Stimulated activated CD8-positive, alpha-beta memory T cell treated with anti-CD3 and anti-CD28 coated beads, Interleukin-15, amount 100 ng/mL, for 24 hours (primary cell): ENCODE results near the gene ASS1.

ENCODE experiments used
- DNase-seq: peaks from one replicate; pipeline ENCODE4 v3.0.0-alpha.2; 2020; ENCODE audit warnings: low read depth

ASS1 gene

DNA sequence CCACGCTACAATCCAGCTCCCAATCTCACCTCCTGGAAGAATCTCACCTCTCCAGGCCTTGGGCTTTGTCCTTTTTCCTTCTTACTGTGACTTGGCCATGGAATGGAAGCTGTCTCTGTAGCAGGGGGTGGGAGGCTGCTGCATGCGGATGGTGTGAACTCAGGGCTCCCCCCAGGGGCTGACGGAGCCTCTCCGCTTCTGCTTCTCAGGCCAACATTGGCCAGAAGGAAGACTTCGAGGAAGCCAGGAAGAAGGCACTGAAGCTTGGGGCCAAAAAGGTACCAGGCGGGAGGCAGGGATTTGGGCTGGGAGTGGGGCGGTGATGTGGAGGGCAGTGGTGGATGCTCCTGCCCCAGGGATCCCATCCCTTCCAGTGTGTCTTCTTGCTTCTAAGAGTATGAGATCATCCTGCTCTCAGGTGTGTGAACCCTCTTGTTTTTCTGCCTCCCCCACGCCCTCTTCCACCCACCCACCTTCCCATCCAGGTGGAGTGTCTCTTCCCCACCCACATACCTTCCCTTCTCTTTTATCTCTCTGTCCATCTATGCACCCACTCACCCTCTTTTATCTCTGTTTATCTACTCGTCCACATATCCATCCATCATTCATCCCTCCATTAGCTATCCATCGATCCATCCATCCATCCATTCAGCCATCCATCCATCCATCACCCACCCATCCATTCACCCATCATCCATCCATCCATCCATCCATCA lies 9.5 kb downstream of the ASS1 start:
- no peak for DNase-seq

DNA sequence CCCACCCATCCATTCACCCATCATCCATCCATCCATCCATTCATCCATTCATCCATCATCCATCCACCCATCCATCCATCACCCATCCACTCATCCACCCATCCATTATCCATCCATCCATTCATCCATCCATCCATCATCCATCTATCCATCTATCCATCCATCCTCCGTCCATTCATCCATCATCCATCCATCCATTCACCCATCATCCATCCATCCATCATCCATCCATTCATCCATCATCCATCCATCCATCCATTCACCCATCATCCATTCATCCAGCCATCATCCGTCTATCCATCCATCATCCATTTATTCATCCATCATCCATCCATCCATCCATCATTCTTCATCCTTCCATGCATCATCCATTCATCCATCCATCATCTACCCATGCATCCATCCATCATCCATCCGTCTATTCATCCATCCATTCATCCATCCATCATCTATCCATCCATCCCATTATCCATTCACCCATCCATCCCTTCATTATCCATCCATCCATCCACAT lies 10.1 kb downstream of the ASS1 start:
- no peak for DNase-seq

DNA sequence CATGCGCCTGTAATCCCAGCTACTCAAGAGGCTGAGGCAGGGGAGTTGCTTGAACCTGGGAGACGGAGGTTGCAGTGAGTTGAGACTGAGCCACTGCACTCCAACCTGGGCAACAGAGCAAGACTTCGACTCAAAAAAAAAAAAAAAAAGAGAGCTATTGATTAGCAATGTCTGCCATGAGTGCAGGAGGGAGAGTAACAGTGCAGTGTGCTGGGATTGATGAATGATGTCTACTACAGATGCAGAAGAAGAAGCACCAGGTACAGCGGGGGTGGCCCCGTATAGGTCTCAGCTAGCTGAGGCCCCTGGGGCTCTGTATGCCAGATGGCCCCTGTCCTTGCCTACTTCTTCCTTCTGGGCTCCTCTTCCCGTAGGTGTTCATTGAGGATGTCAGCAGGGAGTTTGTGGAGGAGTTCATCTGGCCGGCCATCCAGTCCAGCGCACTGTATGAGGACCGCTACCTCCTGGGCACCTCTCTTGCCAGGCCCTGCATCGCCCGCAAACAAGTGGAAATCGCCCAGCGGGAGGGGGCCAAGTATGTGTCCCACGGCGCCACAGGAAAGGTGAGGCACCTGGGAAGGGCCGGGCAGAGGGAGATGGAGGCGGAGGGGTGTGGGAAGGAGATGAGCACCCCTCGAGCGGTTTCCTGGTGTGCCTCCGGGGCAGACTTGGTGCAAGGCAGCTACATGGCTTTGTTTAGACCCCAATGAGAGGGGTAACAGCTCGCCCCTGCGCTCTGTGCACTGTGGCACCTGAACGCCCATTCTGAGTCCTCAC lies 13.5 kb downstream of the ASS1 start:
- DNase-seq: no peak

DNA sequence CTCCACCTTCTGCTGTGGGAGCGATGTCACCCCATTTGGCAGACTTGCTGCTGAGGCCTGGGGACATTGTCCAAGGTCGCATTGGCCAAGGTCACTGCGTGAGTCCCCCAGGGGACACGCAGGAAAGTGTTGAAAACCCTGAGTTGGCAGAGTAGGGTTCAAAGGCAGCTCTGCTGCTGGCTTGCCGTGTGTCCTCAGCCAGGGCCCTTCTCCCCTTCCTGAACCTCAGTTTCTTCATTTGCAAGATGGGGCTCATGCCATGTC lies 14.0 kb downstream of the ASS1 start:
- no peak for DNase-seq

DNA sequence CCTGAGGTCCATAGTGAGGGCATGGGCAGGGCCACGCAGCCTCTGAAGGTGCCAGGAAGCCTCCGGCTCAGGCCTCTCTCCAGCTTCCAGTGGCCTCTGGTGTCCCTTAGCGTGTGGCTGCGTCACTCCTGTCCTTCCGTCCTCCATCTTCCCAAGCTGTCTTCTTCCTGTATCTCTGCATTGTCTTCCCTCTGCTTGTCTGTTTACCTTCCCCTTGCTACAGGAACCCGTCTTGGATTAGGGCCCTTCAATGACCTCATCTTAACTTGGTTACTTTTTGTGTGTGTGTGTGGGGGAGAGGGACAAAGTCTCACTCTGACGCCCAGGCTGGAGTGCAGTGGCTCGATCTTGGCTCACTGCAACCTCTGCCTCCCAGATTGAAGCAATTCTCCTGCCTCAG lies 14.4 kb downstream of the ASS1 start:
- DNase-seq: no peak

DNA sequence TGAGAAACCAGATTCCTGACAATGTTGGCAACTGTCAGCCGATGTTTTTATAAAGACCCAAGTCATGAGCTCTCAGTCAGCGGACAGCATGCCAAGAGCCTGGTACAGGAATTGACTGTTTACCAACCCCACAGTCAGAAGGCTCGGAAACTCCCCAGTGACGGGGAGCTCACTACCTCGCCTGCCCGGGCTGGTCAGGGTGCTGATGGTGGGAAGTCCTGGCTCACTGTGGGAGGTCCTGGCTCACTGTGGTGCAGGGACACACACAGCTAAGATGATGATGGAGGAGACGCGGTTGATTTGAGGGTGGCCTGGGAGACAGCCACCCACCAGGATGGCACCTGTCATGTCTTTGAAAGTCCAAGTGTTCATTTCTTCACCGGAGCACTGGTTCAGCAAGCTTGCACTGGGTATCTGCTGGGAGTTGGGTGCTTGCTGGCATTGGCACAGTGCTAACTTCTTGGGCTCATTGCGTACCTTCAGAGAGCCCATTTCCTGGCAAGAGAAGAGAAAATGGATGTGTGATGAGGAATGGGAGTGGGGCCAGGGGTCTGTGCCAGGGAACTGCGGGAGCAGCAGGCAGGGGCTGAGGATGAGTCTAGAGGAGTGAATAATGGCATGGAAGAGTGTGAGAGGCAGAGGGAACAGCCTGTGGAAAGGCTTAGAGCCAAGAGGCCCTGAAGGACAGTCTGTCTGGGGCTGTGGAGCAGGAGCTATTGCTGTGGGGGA lies 15.3 kb downstream of the ASS1 start:
- DNase-seq: no peak

DNA sequence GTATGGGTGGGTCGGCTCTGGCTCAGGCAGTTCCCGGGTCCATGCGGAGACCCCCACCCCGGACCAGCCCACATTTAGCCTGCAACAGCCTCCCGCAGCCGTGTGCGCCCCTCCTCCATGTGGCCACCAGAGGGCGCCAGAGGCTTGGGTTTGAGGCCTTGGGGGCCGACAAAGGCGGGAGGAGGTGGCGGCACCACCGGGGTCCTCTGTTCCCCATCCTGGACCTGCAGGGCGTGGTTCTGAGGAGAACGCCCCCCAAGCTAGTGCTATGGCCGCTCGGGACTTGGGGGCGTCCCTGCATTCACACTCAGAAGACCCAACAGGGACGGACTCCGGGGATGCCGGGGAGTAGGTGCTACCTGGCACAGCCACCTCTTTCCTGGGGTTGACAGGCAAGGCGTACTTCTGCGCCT lies 16.5 kb downstream of the ASS1 start:
- peak; percentile 70 for DNase-seq

DNA sequence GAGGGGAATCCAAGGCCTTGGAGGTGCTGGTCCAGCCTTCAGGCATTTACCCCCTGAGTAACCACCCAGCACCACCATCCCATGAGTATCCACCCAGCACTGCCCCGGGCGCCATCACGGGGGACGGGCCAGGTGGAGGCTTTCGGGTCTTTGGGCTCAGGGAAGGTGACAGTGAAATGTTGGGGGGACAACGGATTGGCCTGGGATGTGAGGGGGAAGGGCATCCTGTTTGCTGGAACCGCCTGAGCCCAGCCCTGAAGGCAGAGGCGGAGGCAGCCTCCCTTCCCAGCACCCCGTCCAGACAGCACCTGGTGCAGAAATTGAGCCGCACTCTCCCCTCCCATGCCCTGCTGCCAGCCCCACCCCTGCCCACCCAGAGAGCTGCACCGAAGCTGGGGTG lies 17.0 kb downstream of the ASS1 start:
- DNase-seq: no peak

DNA sequence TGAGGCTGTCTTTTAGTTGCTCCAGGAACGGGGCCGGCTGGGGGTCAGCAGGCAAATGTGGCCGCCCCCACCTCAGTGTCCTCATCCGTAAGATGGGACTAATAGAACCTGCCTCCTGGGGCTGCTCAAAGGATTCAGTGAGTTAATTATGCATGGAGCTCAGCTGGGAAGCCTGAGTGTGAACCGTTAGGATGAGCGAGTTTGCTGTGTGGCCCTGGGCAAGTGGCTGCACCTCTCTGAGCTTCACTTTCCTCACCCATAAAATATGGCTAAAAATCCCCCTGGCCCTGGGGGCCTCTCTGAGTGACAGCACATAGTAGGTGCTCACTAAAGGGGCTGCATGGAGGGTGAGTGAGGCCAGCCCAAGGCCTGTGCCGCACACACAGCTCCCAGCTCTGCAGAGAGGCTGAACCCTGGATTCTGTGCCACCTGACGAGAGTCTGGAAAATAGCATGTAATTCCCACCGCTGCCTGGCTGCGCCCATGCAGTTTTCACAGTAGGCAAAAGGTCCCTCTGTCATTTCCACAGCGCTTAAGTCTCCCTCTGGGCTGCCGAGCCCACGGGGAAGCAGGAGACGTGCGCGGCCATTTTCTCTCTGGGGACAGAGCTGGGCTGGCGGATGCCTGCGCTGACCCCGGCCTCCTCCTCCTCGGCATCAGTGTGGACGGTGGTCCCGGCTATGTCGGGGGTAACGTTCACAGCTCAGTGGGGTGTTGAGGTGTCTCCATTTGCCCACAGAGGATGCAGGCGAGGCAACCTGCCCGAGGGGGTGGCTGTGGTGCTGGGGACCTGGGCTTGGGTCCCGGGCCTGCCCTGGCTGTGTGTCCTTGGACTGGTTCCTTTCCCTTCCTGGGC lies 18.2 kb downstream of the ASS1 start:
- no peak for DNase-seq

DNA sequence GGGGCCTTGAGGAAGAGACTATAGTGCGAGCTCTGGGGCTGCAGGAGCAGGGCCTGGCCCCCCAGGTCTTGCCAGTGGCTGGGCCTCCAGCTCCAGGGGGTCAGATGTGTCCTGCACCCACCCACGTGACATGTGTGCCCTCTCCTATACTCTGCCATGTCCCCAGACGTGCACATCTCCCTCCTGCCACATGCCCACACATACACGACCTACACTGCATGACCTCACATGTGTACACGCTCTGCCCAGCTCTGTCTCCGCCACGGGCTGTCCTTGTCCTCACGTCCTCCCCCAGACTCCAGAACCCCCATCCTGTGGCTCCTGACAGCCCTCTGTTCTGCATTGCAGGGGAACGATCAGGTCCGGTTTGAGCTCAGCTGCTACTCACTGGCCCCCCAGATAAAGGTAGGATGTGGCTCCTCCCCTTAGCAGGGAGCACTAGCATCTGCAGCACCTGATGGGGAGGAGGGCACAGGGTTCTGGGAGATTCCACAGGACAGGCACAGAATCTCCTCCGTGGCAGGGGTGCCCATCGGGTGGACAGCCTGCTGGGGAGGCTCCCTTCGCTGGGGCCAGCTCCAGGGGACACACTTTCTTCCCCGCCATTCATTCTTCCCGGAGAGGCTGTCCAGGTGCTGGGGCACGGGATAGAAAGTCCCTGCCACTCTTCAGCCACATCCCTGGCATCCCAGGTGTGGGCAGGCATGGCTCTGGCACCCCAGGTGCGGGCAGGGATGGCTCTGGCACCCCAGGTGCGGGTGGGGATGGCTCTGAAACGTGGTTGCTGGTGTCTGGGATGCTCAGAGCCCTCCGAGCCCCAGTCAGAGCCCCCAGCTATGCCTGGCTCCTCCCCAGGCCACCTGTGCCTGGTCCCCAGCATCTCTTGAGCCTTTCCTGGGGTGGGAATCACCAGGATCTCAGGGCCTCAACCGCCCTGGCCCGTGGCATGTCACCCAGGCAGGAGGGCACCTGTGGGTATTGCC lies 19.3 kb downstream of the ASS1 start:
- no peak for DNase-seq

DNA sequence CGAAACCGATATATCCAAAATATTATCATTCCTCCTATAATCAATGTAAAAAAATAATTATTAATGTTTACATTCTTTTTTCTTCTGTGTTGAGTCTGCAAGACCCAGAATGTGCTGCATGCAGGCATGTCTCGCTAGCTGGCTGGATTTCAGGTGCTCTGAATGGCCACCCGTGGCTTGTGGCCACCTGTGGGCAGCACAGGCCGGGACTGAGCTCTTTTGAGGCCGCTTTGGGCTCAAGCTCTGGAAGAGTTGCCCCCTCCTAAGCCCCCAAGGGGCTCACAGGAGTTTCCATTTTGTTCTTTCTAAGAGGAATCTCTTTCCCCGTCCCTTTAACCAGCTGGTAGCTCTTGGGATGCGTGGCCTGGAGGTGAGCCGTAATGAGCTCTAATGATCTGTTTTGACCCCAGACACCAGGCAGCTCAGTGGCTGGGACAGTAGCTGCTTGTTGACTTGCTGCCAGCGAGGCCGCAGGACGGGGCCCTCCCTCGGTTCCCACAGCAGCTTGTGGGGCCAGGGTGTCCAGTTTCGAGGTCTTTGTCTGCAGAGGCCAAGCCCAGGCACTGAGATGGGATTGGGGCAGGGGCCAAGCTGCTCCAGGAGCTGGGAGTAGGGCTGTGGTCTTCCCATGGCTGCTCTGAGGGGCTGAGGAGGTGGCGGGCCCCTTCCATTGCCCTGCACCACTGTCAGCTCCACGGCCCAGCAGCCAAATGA lies 20.8 kb downstream of the ASS1 start:
- DNase-seq: no peak

DNA sequence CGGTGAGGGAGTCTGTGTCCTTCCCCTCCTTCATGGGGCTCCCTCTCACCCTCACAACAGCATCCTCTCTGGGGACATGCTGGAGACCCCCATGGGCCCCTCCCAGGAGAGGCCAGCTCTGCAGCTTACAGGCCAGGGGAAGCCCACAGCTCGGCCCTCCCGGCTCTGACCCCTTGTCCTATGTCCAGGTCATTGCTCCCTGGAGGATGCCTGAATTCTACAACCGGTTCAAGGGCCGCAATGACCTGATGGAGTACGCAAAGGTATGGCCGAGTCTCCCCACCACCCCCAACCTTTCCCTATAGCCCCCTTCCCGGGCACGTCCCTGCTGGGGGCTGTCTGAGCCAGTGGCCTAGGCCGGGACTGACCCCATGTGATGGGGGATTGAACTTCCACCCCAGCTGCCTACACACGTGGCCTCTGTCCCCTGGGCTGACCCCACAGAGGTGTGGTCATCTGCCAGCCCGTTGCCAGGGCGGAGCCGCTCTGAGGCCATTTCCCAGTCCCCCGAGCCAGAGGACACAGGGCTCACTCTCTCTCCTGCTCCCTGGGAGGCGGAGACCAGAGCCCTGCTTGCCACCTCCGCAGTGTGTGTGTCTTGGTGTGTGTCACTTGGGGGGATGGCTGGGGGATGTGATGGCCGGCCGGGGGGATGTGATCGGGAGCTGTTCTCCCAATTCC lies 21.9 kb downstream of the ASS1 start:
- no peak for DNase-seq

DNA sequence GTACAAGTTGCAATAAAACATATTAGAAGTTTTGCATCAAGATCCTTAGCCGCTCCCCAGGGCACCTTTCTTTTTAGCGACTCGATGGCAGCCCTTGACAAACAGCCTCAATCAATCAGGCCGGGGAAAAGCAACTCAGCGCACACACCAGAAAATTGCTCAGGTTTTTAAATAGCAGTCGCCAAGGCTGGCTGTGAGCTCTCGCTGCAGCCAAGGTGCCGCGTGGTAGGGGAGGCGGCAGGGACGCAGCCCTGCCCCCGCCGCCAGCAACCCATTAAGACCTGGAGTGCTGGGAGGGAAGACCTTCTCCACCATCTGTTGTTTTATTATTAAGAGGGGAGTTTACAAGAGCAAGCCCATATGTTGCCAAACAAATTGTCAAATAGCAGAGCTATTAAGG lies 22.6 kb downstream of the ASS1 start:
- DNase-seq: no peak

DNA sequence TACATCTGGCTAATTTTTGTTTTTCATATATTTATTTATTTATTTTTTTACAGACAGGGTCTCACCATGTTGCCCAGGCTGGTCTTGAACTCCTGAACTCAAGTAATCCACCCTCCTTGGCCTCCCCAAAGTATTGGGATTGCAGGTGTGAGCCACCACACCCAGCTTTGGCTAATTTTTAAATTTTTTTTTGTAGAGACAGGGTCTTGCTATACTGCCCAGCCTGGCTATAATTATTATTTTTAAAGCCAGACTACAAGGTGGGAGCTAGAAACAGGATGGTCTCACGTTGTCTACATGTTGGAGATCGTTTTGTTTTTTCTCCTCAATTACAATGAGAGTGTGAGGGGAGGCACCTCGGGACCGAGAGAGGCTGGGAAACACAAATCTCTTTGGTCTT lies 23.8 kb downstream of the ASS1 start:
- no peak for DNase-seq

DNA sequence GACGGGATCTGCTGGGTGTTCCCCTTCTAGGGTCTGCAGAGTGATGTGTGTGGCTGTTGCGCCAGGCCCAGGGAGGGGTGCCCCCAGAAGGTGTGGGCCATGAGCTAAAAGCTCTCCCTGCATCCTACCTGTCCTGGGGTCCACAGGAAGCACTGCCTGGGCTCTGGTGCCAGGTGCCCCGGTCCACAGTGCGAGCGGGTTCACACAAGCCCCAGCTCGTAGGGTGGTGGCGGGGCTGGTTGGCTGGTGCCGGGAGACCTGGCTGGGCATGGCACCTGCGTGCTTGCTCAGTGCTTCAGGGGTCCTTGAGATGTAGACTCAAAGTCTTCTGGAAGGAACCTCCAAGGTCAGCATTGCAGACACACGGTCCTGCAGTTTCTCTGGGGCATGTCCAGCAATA lies 25.5 kb downstream of the ASS1 start:
- no peak for DNase-seq

DNA sequence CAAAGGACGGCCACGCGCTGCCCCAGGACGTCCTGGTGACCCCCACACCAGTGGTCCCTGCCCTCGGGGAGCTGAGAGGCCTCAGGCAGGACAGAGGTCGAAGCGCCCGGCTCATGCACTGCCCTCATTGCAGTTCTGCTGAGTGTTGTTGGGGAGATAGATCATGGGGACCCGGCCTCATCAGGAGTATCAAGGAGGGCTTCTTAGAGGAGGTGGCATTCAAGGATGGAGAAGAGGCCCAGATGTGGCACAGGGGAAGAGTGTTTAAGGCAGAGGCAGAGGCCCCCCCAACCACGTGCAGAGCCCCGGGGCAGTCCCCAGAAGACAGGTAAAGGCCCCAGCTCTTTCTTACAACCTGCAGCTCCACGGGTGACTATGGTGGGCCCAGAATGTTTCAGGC lies 26.2 kb downstream of the ASS1 start:
- no peak for DNase-seq

DNA sequence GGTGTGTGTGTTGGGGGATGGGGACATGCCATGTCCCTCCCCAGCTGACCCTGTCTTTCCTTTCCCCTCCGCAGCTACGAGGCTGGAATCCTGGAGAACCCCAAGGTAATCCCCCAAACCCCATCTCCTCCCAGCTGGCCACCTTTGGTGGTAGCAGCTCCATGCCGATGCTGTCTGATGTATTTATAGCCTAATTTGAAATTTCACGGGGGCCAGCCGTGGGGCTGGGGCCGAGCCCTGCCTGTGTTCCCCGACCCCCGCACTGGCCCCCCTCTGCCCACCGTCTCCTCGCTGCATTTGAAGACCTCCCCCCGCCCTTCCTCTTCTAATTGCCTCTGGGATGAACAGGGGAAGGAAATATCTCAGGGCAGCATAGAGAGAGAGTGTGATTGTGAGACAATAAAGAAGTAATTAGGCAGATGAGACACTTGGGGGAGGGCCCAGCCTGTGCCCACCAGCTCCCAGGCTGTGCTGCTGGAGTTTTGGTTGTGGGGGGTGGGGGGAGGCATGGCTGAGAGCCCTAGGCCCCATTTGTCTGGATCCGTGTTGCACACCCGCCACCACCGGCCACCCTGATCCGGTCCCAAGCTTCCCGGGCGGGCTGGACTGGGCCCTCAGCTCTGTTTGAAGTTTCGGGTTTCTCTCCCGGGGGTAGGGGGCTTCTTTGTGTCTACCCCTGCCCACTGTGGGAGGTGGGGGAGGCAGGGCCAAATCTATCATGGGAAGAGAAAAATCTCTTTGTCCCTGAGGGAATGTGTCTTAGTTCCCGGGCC lies 26.8 kb downstream of the ASS1 start:
- no peak for DNase-seq

DNA sequence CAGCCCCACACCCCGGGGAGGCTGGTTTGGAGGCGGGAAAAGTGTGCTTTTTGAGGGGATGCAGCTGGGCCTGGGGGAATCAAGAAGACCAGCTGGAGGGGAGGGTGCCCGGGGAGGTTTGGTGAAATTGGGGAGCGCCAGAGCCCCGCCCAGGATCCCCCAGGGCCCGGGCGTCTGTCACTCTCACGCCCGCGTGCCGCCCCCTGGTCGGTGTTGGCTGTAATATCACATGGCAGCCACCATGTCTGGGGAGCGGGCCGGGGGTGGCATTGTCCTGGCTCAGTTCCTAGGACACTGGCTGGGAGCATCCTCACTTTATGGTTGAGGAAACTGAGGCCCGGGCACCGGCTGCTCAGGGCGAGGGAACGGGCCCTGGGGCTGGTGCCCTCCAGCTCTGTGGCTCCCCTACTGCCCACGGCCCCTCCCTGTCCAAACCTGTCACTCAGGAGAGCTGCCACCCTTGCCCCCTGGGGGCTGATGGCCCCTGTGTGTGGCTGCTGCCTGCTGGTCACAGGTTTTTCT lies 27.5 kb downstream of the ASS1 start:
- no peak for DNase-seq

DNA sequence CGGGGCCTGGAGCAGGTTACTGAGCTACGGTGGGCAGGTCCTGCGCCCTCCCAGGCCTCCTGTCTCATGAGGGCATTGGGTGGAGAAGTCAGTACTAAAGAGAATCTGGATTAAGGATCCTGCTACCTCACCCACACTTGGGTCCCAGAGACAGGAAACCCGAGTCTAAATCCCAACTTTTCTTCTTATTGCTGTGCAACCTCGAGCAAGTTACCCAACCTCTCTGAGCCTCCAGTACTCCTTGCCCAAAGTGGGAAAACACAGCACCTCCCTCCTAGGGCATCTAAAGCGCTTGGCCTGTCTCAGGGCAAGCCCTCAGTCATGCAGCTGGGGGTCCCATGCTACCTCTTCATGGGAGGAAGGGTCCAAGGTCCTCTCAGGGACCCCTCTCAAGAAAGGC lies 28.2 kb downstream of the ASS1 start:
- no peak for DNase-seq
